ENCODE measurements around the gene SLC7A1. TPM values are rescaled to one million over a fixed set of nuclear protein-coding genes. Genes with fewer than 3 reads are reported as not detected.

Gene SLC7A1
- total RNA-seq, 1 donor from 2014 or later = 91.5 TPM

GRCh38 chr13:29563941-29564340, 31.5 kb downstream of the SLC7A1 start:
- DNase-seq (ENCODE audit: low read depth) = no peak
- no peak for TF ChIP-seq CTCF (IDR thresholded peaks at IDR 0.05; ENCODE audit: insufficient read depth, low read length, poor library complexity, severe bottlenecking)
- Histone ChIP-seq H3K36me3 (ENCODE audit: control insufficient read depth, insufficient read depth, low read length) (no peaks in the 10 kb centered on the region), H3K4me3 (ENCODE audit: low read depth, low read length) (no peak overlapping the region), H3K27me3 (ENCODE audit: control insufficient read depth, insufficient read depth, low read length) (no peaks in the 10 kb centered on the region)

- Histone ChIP-seq H3K36me3 (ENCODE audit: control insufficient read depth, insufficient read depth, low read length) (no peaks in the 10 kb centered on the region), H3K27me3 (ENCODE audit: control insufficient read depth, insufficient read depth, low read length) (no peaks in the 10 kb centered on the region), H3K4me3 (ENCODE audit: low read depth, low read length) (no peak overlapping the region)
- DNase-seq (ENCODE audit: low read depth) = no peak
- no peak for TF ChIP-seq CTCF (IDR thresholded peaks at IDR 0.05; ENCODE audit: insufficient read depth, low read length, poor library complexity, severe bottlenecking)
Observed at GRCh38 chr13:29562786-29563438, 32.6 kb downstream of the SLC7A1 start.

GRCh38 chr13:29561918-29562317, 33.6 kb downstream of the SLC7A1 start:
- no peak overlapping the region for H3K4me3 ChIP-seq (ENCODE audit: low read depth, low read length)
- DNase-seq (ENCODE audit: low read depth) = no peak
- H3K36me3 ChIP-seq (ENCODE audit: control insufficient read depth, insufficient read depth, low read length) = no peaks in the 10 kb centered on the region
- H3K27me3 ChIP-seq (ENCODE audit: control insufficient read depth, insufficient read depth, low read length) = no peaks in the 10 kb centered on the region
- no peak for TF ChIP-seq CTCF (IDR thresholded peaks at IDR 0.05; ENCODE audit: insufficient read depth, low read length, poor library complexity, severe bottlenecking)

GRCh38 chr13:29556742-29557141, 38.7 kb downstream of the SLC7A1 start:
- DNase-seq (ENCODE audit: low read depth) = no peak
- TF ChIP-seq CTCF (IDR thresholded peaks at IDR 0.05; ENCODE audit: insufficient read depth, low read length, poor library complexity, severe bottlenecking) = no peak

GRCh38 chr13:29551214-29551613, 44.3 kb downstream of the SLC7A1 start:
- no peak for TF ChIP-seq CTCF (IDR thresholded peaks at IDR 0.05; ENCODE audit: insufficient read depth, low read length, poor library complexity, severe bottlenecking)
- H3K4me3 ChIP-seq (ENCODE audit: low read depth, low read length) = no peak overlapping the region
- no peak for DNase-seq (ENCODE audit: low read depth)
- H3K36me3 ChIP-seq (ENCODE audit: control insufficient read depth, insufficient read depth, low read length) = peaks cover 2% of the 10 kb centered on the region
- no peaks in the 10 kb centered on the region for H3K27me3 ChIP-seq (ENCODE audit: control insufficient read depth, insufficient read depth, low read length)

More at GRCh38 chr13:29556742-29557141, 38.7 kb downstream of the SLC7A1 start:
- H3K4me3 ChIP-seq (ENCODE audit: low read depth, low read length) = no peak overlapping the region
- no peaks in the 10 kb centered on the region for H3K27me3 ChIP-seq (ENCODE audit: control insufficient read depth, insufficient read depth, low read length)
- H3K36me3 ChIP-seq (ENCODE audit: control insufficient read depth, insufficient read depth, low read length) = no peaks in the 10 kb centered on the region

GRCh38 chr13:29550430-29550988, 45.0 kb downstream of the SLC7A1 start:
- Histone ChIP-seq H3K36me3 (ENCODE audit: control insufficient read depth, insufficient read depth, low read length) (peaks cover 2% of the 10 kb centered on the region), H3K27me3 (ENCODE audit: control insufficient read depth, insufficient read depth, low read length) (no peaks in the 10 kb centered on the region), H3K4me3 (ENCODE audit: low read depth, low read length) (no peak overlapping the region)
- no peak for TF ChIP-seq CTCF (IDR thresholded peaks at IDR 0.05; ENCODE audit: insufficient read depth, low read length, poor library complexity, severe bottlenecking)
- DNase-seq (ENCODE audit: low read depth) = no peak
